ENCODE results near the gene HLA-E.
"Not testable (repeated sequence)": the region's sequence is repeated elsewhere in the genome, so short reads cannot be mapped to it uniquely, and the experiment has no call there.

Gene HLA-E

GRCh38 chr6:30489081-30490025, at the start of gene HLA-E:
Gene HLA-E, plus strand, starts transcription at chr6:30489509. Its CDS starts 23 bp downstream, at chr6:30489532.
- DNase-seq = peak; percentile 91

- peak; percentile 48 for DNase-seq
Observed at GRCh38 chr6:30441171-30441570, 48.1 kb upstream of the HLA-E start.

- DNase-seq = no peak
Observed at GRCh38 chr6:30443657-30444450, 45.5 kb upstream of the HLA-E start.

GRCh38 chr6:30444451-30444742, 44.9 kb upstream of the HLA-E start:
- DNase-seq = no peak

GRCh38 chr6:30446259-30446658, 43.0 kb upstream of the HLA-E start:
- DNase-seq = no peak

GRCh38 chr6:30447237-30447636, 42.1 kb upstream of the HLA-E start:
- DNase-seq = no peak

GRCh38 chr6:30450548-30450908, 38.8 kb upstream of the HLA-E start:
- DNase-seq = no peak

- peak; percentile 71 for DNase-seq
Observed at GRCh38 chr6:30450909-30451841, 38.1 kb upstream of the HLA-E start.

GRCh38 chr6:30452736-30453507, 36.4 kb upstream of the HLA-E start:
- DNase-seq = peak; percentile 5

GRCh38 chr6:30453508-30454116, 35.7 kb upstream of the HLA-E start:
- DNase-seq = peak; percentile 91

GRCh38 chr6:30459145-30459544, 30.2 kb upstream of the HLA-E start:
- DNase-seq = no peak

GRCh38 chr6:30461055-30461454, 28.3 kb upstream of the HLA-E start:
- DNase-seq = no peak

- no peak for DNase-seq
Observed at GRCh38 chr6:30462482-30462881, 26.8 kb upstream of the HLA-E start.

GRCh38 chr6:30463242-30463641, 26.1 kb upstream of the HLA-E start:
- DNase-seq = no peak

- peak; percentile 74 for DNase-seq
Observed at GRCh38 chr6:30463651-30464618, 25.4 kb upstream of the HLA-E start.

GRCh38 chr6:30465595-30466306, 23.6 kb upstream of the HLA-E start:
- DNase-seq = no peak

GRCh38 chr6:30470968-30471367, 18.3 kb upstream of the HLA-E start:
- DNase-seq = no peak

GRCh38 chr6:30475116-30475515, 14.2 kb upstream of the HLA-E start:
- not testable (repeated sequence) for DNase-seq

GRCh38 chr6:30480536-30481156, 8.7 kb upstream of the HLA-E start:
- peak; percentile 61 for DNase-seq
